HG03060 (cell line): Measurements from ENCODE around the gene CLEC17A.
"Not testable (repeated sequence)": the region's sequence is repeated elsewhere in the genome, so short reads cannot be mapped to it uniquely, and the experiment has no call there.

Experiments used
- ATAC-seq: cut with Tn5 transposase; IDR thresholded peaks from one replicate; pipeline ENCODE4 v1.9.1; 2021; ENCODE audit warnings: low read depth, moderate number of reproducible peaks; ENCODE audit not compliant: unreplicated experiment

The CLEC17A gene

GRCh38 chr19:14577264-14577663 lies 5.6 kb upstream of the CLEC17A start:
- ATAC-seq: no peak

GRCh38 chr19:14577885-14578427 lies 4.9 kb upstream of the CLEC17A start:
- no peak for ATAC-seq

GRCh38 chr19:14580623-14581237 lies 2.2 kb upstream of the CLEC17A start:
- ATAC-seq: no peak

- not testable (repeated sequence) for ATAC-seq
Measured at GRCh38 chr19:14584372-14584771, 1.5 kb downstream of the CLEC17A start.

GRCh38 chr19:14585187-14585586 lies 2.3 kb downstream of the CLEC17A start:
- peak; percentile 76 for ATAC-seq

GRCh38 chr19:14589433-14589832 lies 6.5 kb downstream of the CLEC17A start:
- ATAC-seq: not testable (repeated sequence)

- ATAC-seq: no peak
Measured at GRCh38 chr19:14595558-14595957, 12.7 kb downstream of the CLEC17A start.

GRCh38 chr19:14599548-14600147 lies 16.8 kb downstream of the CLEC17A start:
- no peak for ATAC-seq

- no peak for ATAC-seq
Measured at GRCh38 chr19:14603990-14604387, 21.1 kb downstream of the CLEC17A start.

- ATAC-seq: no peak
Measured at GRCh38 chr19:14606627-14607026, 23.7 kb downstream of the CLEC17A start.

- no peak for ATAC-seq
Measured at GRCh38 chr19:14611051-14611450, 28.2 kb downstream of the CLEC17A start.

GRCh38 chr19:14612242-14612641 lies 29.4 kb downstream of the CLEC17A start:
- not testable (repeated sequence) for ATAC-seq

GRCh38 chr19:14612657-14613056 lies 29.8 kb downstream of the CLEC17A start:
- no peak for ATAC-seq

- not testable (repeated sequence) for ATAC-seq
Measured at GRCh38 chr19:14613399-14614098, 30.7 kb downstream of the CLEC17A start.

- no peak for ATAC-seq
Measured at GRCh38 chr19:14614099-14614412, 31.2 kb downstream of the CLEC17A start.

GRCh38 chr19:14615623-14616022 lies 32.7 kb downstream of the CLEC17A start:
- ATAC-seq: no peak

GRCh38 chr19:14616407-14616806 lies 33.5 kb downstream of the CLEC17A start:
- ATAC-seq: no peak

- no peak for ATAC-seq
Measured at GRCh38 chr19:14619404-14619803, 36.5 kb downstream of the CLEC17A start.

GRCh38 chr19:14624491-14624890 lies 41.6 kb downstream of the CLEC17A start:
- not testable (repeated sequence) for ATAC-seq

GRCh38 chr19:14629557-14629956 lies 46.7 kb downstream of the CLEC17A start:
- no peak for ATAC-seq

- no peak for ATAC-seq
Measured at GRCh38 chr19:14632286-14632685, 49.4 kb downstream of the CLEC17A start.
